ENCODE data around the gene LGALS8.

LGALS8 gene

GRCh38 chr1:236589531-236589930 is 65.7 kb downstream of the LGALS8 start:
- no peak overlapping the region for H3K27ac ChIP-seq (replicated peaks; ENCODE audit: low read length)
- no peak overlapping the region for H2AK5ac ChIP-seq (ENCODE audit: low read depth, low read length)
- no peak overlapping the region for H4K91ac ChIP-seq (ENCODE audit: low read depth, low read length, poor library complexity)
- H3K36me3 ChIP-seq (replicated peaks in 1 of 2; ENCODE audit: control insufficient read depth in 2 of 2, insufficient read depth in 2 of 2, low read length in 2 of 2): peaks cover 8 to 99% of the 10 kb centered on the region in 2 donors
- H3K9me3 ChIP-seq (replicated peaks in 1 of 2; ENCODE audit: control insufficient read depth in 2 of 2, insufficient read depth in 1 of 2, low read depth in 1 of 2, low read length in 2 of 2): no peaks in the 10 kb centered on the region
- H3K18ac ChIP-seq (ENCODE audit: low read length): no peak overlapping the region
- no peak overlapping the region for H3K23ac ChIP-seq (ENCODE audit: low read depth, low read length, poor library complexity)
- H3K4me3 ChIP-seq (ENCODE audit: low read length in 2 of 2): no peak overlapping the region
- no peak overlapping the region for H2BK120ac ChIP-seq (ENCODE audit: low read depth, low read length)
- no CpG with 5 or more reads among the region's 4 CpGs for WGBS, 2 donors (ENCODE audit: extremely low coverage in 2 of 2, insufficient read length in 2 of 2, insufficient replicate concordance in 1 of 2)
- H2BK15ac ChIP-seq (ENCODE audit: low read length): no peak overlapping the region
- no peak overlapping the region for H3K14ac ChIP-seq (ENCODE audit: low read length)
- H4K8ac ChIP-seq (ENCODE audit: low read depth, low read length): no peak overlapping the region
- H2BK5ac ChIP-seq (ENCODE audit: low read length): no peak overlapping the region
- H3K9ac ChIP-seq (ENCODE audit: low read depth, low read length, poor library complexity): no peak overlapping the region
- no peaks in the 10 kb centered on the region for H3K79me1 ChIP-seq (ENCODE audit: low read depth, low read length)
- H3K4ac ChIP-seq (ENCODE audit: low read length): no peak overlapping the region
- H2AFZ ChIP-seq (ENCODE audit: low read length): no peak overlapping the region
- no peak overlapping the region for H2BK12ac ChIP-seq (ENCODE audit: low read length)
- no peaks in the 10 kb centered on the region for H3K4me1 ChIP-seq (ENCODE audit: control insufficient read depth in 2 of 2, insufficient read depth in 1 of 2, low read depth in 1 of 2, low read length in 2 of 2)
- no peaks in the 10 kb centered on the region for H3K27me3 ChIP-seq (ENCODE audit: control insufficient read depth in 3 of 3, insufficient read depth in 3 of 3, low read depth in 1 of 3, low read length in 3 of 3)
- no peak overlapping the region for H3K4me2 ChIP-seq (ENCODE audit: insufficient read depth, low read length, poor library complexity, severe bottlenecking)
- DNase-seq (ENCODE audit: low spot score): no peak

- WGBS, 2 donors (ENCODE audit: extremely low coverage in 2 of 2, insufficient read length in 2 of 2, insufficient replicate concordance in 1 of 2): no CpG with 5 or more reads among the region's 2 CpGs
- no peak overlapping the region for H3K9ac ChIP-seq (ENCODE audit: low read depth, low read length, poor library complexity)
- no peak overlapping the region for H3K4me3 ChIP-seq (ENCODE audit: low read length in 2 of 2)
- H2BK12ac ChIP-seq (ENCODE audit: low read length): no peak overlapping the region
- no peak overlapping the region for H2AFZ ChIP-seq (ENCODE audit: low read length)
- no peaks in the 10 kb centered on the region for H3K9me3 ChIP-seq (replicated peaks in 1 of 2; ENCODE audit: control insufficient read depth in 2 of 2, insufficient read depth in 1 of 2, low read depth in 1 of 2, low read length in 2 of 2)
- no peak overlapping the region for H3K18ac ChIP-seq (ENCODE audit: low read length)
- H3K27ac ChIP-seq (replicated peaks; ENCODE audit: low read length): no peak overlapping the region
- H2BK120ac ChIP-seq (ENCODE audit: low read depth, low read length): no peak overlapping the region
- no peak overlapping the region for H3K4me2 ChIP-seq (ENCODE audit: insufficient read depth, low read length, poor library complexity, severe bottlenecking)
- peaks cover 5 to 97% of the 10 kb centered on the region in 2 donors for H3K36me3 ChIP-seq (replicated peaks in 1 of 2; ENCODE audit: control insufficient read depth in 2 of 2, insufficient read depth in 2 of 2, low read length in 2 of 2)
- no peak overlapping the region for H3K4ac ChIP-seq (ENCODE audit: low read length)
- H4K8ac ChIP-seq (ENCODE audit: low read depth, low read length): no peak overlapping the region
- no peak for DNase-seq (ENCODE audit: low spot score)
- no peak overlapping the region for H2BK5ac ChIP-seq (ENCODE audit: low read length)
- H3K27me3 ChIP-seq (ENCODE audit: control insufficient read depth in 3 of 3, insufficient read depth in 3 of 3, low read depth in 1 of 3, low read length in 3 of 3): no peaks in the 10 kb centered on the region
- no peak overlapping the region for H4K91ac ChIP-seq (ENCODE audit: low read depth, low read length, poor library complexity)
- no peaks in the 10 kb centered on the region for H3K79me1 ChIP-seq (ENCODE audit: low read depth, low read length)
- H3K23ac ChIP-seq (ENCODE audit: low read depth, low read length, poor library complexity): no peak overlapping the region
- H2BK15ac ChIP-seq (ENCODE audit: low read length): no peak overlapping the region
- no peak overlapping the region for H3K14ac ChIP-seq (ENCODE audit: low read length)
- H3K4me1 ChIP-seq (ENCODE audit: control insufficient read depth in 2 of 2, insufficient read depth in 1 of 2, low read depth in 1 of 2, low read length in 2 of 2): no peaks in the 10 kb centered on the region
- no peak overlapping the region for H2AK5ac ChIP-seq (ENCODE audit: low read depth, low read length)
These were observed 66.9 kb downstream of the LGALS8 start for GRCh38 chr1:236590553-236591150.

- DNase-seq (ENCODE audit: low spot score): no peak
- Histone ChIP-seq H3K27me3 (ENCODE audit: control insufficient read depth in 3 of 3, insufficient read depth in 3 of 3, low read depth in 1 of 3, low read length in 3 of 3) (no peaks in the 10 kb centered on the region), H3K4ac (ENCODE audit: low read length) (no peak overlapping the region), H3K23ac (ENCODE audit: low read depth, low read length, poor library complexity) (no peak overlapping the region), H3K36me3 (replicated peaks in 1 of 2; ENCODE audit: control insufficient read depth in 2 of 2, insufficient read depth in 2 of 2, low read length in 2 of 2) (peaks cover 7 to 52% of the 10 kb centered on the region in 2 donors), H3K4me3 (ENCODE audit: low read length in 2 of 2) (no peak overlapping the region), H4K91ac (ENCODE audit: low read depth, low read length, poor library complexity) (no peak overlapping the region), H2BK5ac (ENCODE audit: low read length) (no peak overlapping the region), H3K9me3 (replicated peaks in 1 of 2; ENCODE audit: control insufficient read depth in 2 of 2, insufficient read depth in 1 of 2, low read depth in 1 of 2, low read length in 2 of 2) (peaks cover 0 to 2% of the 10 kb centered on the region in 2 donors), H3K4me2 (ENCODE audit: insufficient read depth, low read length, poor library complexity, severe bottlenecking) (no peak overlapping the region), H2BK15ac (ENCODE audit: low read length) (no peak overlapping the region), H3K14ac (ENCODE audit: low read length) (no peak overlapping the region), H4K8ac (ENCODE audit: low read depth, low read length) (no peak overlapping the region), H3K9ac (ENCODE audit: low read depth, low read length, poor library complexity) (no peak overlapping the region), H3K27ac (replicated peaks; ENCODE audit: low read length) (no peak overlapping the region), H3K18ac (ENCODE audit: low read length) (no peak overlapping the region), H2AK5ac (ENCODE audit: low read depth, low read length) (no peak overlapping the region), H2AFZ (ENCODE audit: low read length) (no peak overlapping the region), H3K79me1 (ENCODE audit: low read depth, low read length) (peaks cover 4% of the 10 kb centered on the region), H2BK120ac (ENCODE audit: low read depth, low read length) (no peak overlapping the region), H2BK12ac (ENCODE audit: low read length) (no peak overlapping the region), H3K4me1 (ENCODE audit: control insufficient read depth in 2 of 2, insufficient read depth in 1 of 2, low read depth in 1 of 2, low read length in 2 of 2) (peaks cover 3 to 5% of the 10 kb centered on the region in 2 donors)
These were observed 78.4 kb downstream of the LGALS8 start for GRCh38 chr1:236602171-236602570.
